K562 (cell line): ENCODE data around the gene NEXN. TPM values are rescaled to one million over a fixed set of nuclear protein-coding genes. Genes with fewer than 3 reads are reported as not detected.

Experiments used
- ATAC-seq: fragments of 200-7000 bp; cut with Tn5 transposase; 3 replicates; pipeline ENCODE4 v1.9.1; 2020; ENCODE audit warnings: moderate library complexity
- BruUV-seq: library from RNA; stranded (reverse); fragments of 400-500 nt; replicated peaks from 2 replicates; lab custom pipeline; 2021; lab: Mats Ljungman, UMichigan
- CTCF ChIA-PET: fragments of 300-600 bp; formaldehyde crosslinking; extraction: SDS; loops from one replicate; lab custom pipeline; 2021; ENCODE audit warnings: low intra/inter-chr PET ratio; lab: Yijun Ruan, JAX
- POLR2A ChIA-PET: fragments of 300-600, 350-650 bp; sonication (Branson Sonifier 250); formaldehyde crosslinking; extraction: SDS; loops from one replicate; lab custom pipeline; 2021; ENCODE audit warnings: antibody characterized with exemption, inconsistent platforms; lab: Yijun Ruan, JAX
- DNase-seq, 4 experiments: peaks; one replicate each; pipeline versions ENCODE4 v3.0.0 to v3.0.0-alpha.2; 2011 to 2018; ENCODE audit warnings: low spot score in 3 of 4, mixed read lengths in 3 of 4; ENCODE audit errors: extremely low read depth in 1 of 4
- FAIRE-seq: peaks from 2 replicates; lab custom pipeline; 2011; peaks lifted over from hg19 to GRCh38; lab: Jason Lieb, UNC
- H2AFZ ChIP-seq: 2 replicates; pipeline ENCODE4 v1.6.0; 2011; ENCODE audit warnings: low read depth, low read length, control low read depth, inconsistent platforms
- H3K27ac ChIP-seq: fragments of 200-600 bp; 3 replicates; pipeline ENCODE4 v1.8.0; 2011; ENCODE audit warnings: low read depth, mild to moderate bottlenecking, control low read depth, inconsistent platforms, low read length, moderate library complexity, mixed read lengths; ENCODE audit errors: extremely low read depth
- H3K27me3 ChIP-seq, 2 experiments: fragments of 300-600 bp in 1 of 2; 2 replicates in 1 of 2; 3 replicates in 1 of 2; pipeline versions ENCODE4 v1.6.0 to v1.8.0; 2011; ENCODE audit warnings: inconsistent platforms in 2 of 2, low read length in 2 of 2, mild to moderate bottlenecking in 1 of 2, mixed read lengths in 1 of 2, moderate library complexity in 1 of 2; ENCODE audit not compliant: control insufficient read depth in 2 of 2, insufficient read depth in 2 of 2
- H3K36me3 ChIP-seq: fragments of 300-600 bp; 3 replicates; pipeline ENCODE4 v1.8.0; 2011; ENCODE audit warnings: mild to moderate bottlenecking, low read length, inconsistent platforms; ENCODE audit not compliant: control insufficient read depth, insufficient read depth
- H3K4me1 ChIP-seq, 2 experiments: fragments of 200-600 bp in 1 of 2; replicated peaks in 1 of 2; 2 replicates in 1 of 2; 3 replicates in 1 of 2; pipeline versions ENCODE4 v1.5.1 to v1.8.0; 2011; ENCODE audit warnings: inconsistent platforms in 2 of 2, low read length in 2 of 2, mild to moderate bottlenecking in 1 of 2, mixed read lengths in 1 of 2, moderate library complexity in 1 of 2; ENCODE audit not compliant: control insufficient read depth in 2 of 2, insufficient read depth in 2 of 2
- H3K4me2 ChIP-seq: 2 replicates; pipeline ENCODE4 v1.6.1; 2011; ENCODE audit warnings: low read length, control low read depth, inconsistent platforms, mixed read lengths; ENCODE audit not compliant: insufficient read depth
- H3K4me3 ChIP-seq: fragments of 200-600 bp; sonication (generic), shearing (Covaris generic); 2 replicates; pipeline ENCODE4 v1.5.1; 2016; ENCODE audit warnings: control low read depth, inconsistent platforms
- H3K79me2 ChIP-seq: fragments of 200-600 bp; 3 replicates; pipeline ENCODE4 v1.8.0; 2011; ENCODE audit warnings: low read length, inconsistent platforms; ENCODE audit not compliant: control insufficient read depth, insufficient read depth
- H3K9ac ChIP-seq, 2 experiments: 2 replicates each; pipeline versions ENCODE4 v1.6.0 to v1.6.1; 2011; ENCODE audit warnings: low read depth in 2 of 2, low read length in 2 of 2, control low read depth in 1 of 2, inconsistent platforms in 1 of 2, mild to moderate bottlenecking in 1 of 2, mixed read lengths in 1 of 2; ENCODE audit not compliant: insufficient read depth in 1 of 2
- H3K9me1 ChIP-seq: one replicate; pipeline ENCODE4 v1.6.0; 2011; ENCODE audit warnings: inconsistent platforms, mild to moderate bottlenecking, low read length, moderate library complexity; ENCODE audit not compliant: control insufficient read depth, insufficient read depth
- H3K9me3 ChIP-seq: replicated peaks from 2 replicates; pipeline ENCODE4 v1.5.1; 2011; ENCODE audit warnings: low read depth, low read length, inconsistent platforms; ENCODE audit not compliant: control insufficient read depth, insufficient read depth
- H4K20me1 ChIP-seq: replicated peaks from 2 replicates; pipeline ENCODE4 v1.6.1; 2011; ENCODE audit warnings: low read length, inconsistent platforms, mixed read lengths; ENCODE audit not compliant: control insufficient read depth, insufficient read depth
- DACH1 ChIP-seq: fragments of 450-650 bp; IDR thresholded peaks from 2 replicates; pipeline ENCODE4 v1.6.1; 2018; ENCODE audit not compliant: partially characterized antibody
- DMBX1 ChIP-seq: fragments of 250-450 bp; sonication (Bioruptor Pico); IDR thresholded peaks from 2 replicates; pipeline ENCODE4 v1.8.0; 2022; ENCODE audit warnings: inconsistent platforms, mild to moderate bottlenecking, moderate library complexity, borderline replicate concordance
- EZH2 ChIP-seq: IDR thresholded peaks from 2 replicates; pipeline ENCODE4 v1.6.1; 2012; ENCODE audit warnings: low read depth, mild to moderate bottlenecking, inconsistent platforms, low read length, borderline replicate concordance
- HDGF ChIP-seq: fragments of 450-650 bp; IDR thresholded peaks from 2 replicates; pipeline ENCODE4 v1.6.1; 2016
- HLTF ChIP-seq: fragments of 450-650 bp; IDR thresholded peaks from 2 replicates; pipeline ENCODE4 v1.6.1; 2016
- HMGXB4 ChIP-seq: sonication (generic); formaldehyde crosslinking; IDR thresholded peaks from 2 replicates; pipeline ENCODE4 v1.8.1; 2023; ENCODE audit warnings: mild to moderate bottlenecking, missing genetic modification reagents
- IRF2 ChIP-seq: sonication (generic); formaldehyde crosslinking; IDR thresholded peaks from 2 replicates; pipeline ENCODE4 v1.8.1; 2022; ENCODE audit warnings: mild to moderate bottlenecking, missing genetic modification reagents
- KAT8 ChIP-seq: fragments of 450-650 bp; IDR thresholded peaks from 2 replicates; pipeline ENCODE4 v1.6.1; 2016; ENCODE audit warnings: low read depth, mild to moderate bottlenecking
- MTF1 ChIP-seq: fragments of 250-450 bp; sonication (Bioruptor Pico); IDR thresholded peaks from 2 replicates; pipeline ENCODE4 v1.9.0; 2021; ENCODE audit warnings: moderate library complexity, mild to moderate bottlenecking, inconsistent platforms, borderline replicate concordance
- NR1H2 ChIP-seq: sonication (generic); formaldehyde crosslinking; IDR thresholded peaks from 2 replicates; pipeline ENCODE4 v1.4.0; 2020; ENCODE audit warnings: mild to moderate bottlenecking, missing genetic modification reagents
- POLR2H ChIP-seq: IDR thresholded peaks from 2 replicates; pipeline ENCODE4 v1.6.1; 2016; ENCODE audit warnings: missing genetic modification characterization, low read depth, mild to moderate bottlenecking, control low read depth, missing compliant biosample characterization, moderate library complexity
- PTRF ChIP-seq: fragments of 450-650 bp; IDR thresholded peaks from 2 replicates; pipeline ENCODE4 v1.6.1; 2016; ENCODE audit warnings: mild to moderate bottlenecking, missing genetic modification characterization, missing compliant biosample characterization
- RFX1 ChIP-seq: fragments of 450-650 bp; IDR thresholded peaks from 2 replicates; pipeline ENCODE4 v1.6.1; 2016; ENCODE audit warnings: mild to moderate bottlenecking, moderate library complexity
- RUNX1 ChIP-seq: sonication (generic); IDR thresholded peaks from 2 replicates; pipeline ENCODE4 v1.6.1; 2016; ENCODE audit warnings: antibody characterized with exemption, low read depth
- TFAP4 ChIP-seq: sonication (generic); formaldehyde crosslinking; IDR thresholded peaks from 2 replicates; pipeline ENCODE4 v1.8.0; 2022; ENCODE audit warnings: missing genetic modification reagents, mild to moderate bottlenecking, moderate library complexity, borderline replicate concordance
- TRIM28 ChIP-seq: fragments of 450-650 bp; IDR thresholded peaks from 2 replicates; pipeline ENCODE4 v1.6.1; 2017
- ZNF311 ChIP-seq: fragments of 250-450 bp; sonication (Bioruptor Pico); IDR thresholded peaks from 2 replicates; pipeline ENCODE4 v1.4.0; 2020; ENCODE audit warnings: mild to moderate bottlenecking, moderate library complexity
- ZNF41 ChIP-seq: fragments of 250-450 bp; sonication (Bioruptor Pico); conservative IDR thresholded peaks from 2 replicates; pipeline ENCODE4 v1.4.0; 2020; ENCODE audit warnings: mild to moderate bottlenecking
- WGBS: fragments of 100-300 bp; shearing (Covaris generic); methylation state at CpG from one replicate; pipeline ENCODE4 v1.1.6; 2016; ENCODE audit warnings: low coverage, mixed read lengths; ENCODE audit not compliant: insufficient coverage; ENCODE audit errors: missing lambda C conversion rate; 5-methylcytosine and 5-hydroxymethylcytosine counted together
- in situ Hi-C: fragments of 300-500 bp; cut with MboI; formaldehyde crosslinking; loops from 4 replicates; pipeline ENCODE4 v1.15.0; 2018; ENCODE audit warnings: inconsistent platforms, mixed read lengths
- intact Hi-C: fragments of 100-400 bp; cut with micrococcal nuclease; formaldehyde crosslinking; loops from 2 replicates; pipeline ENCODE4 v1.14.2; 2022
- polyA plus RNA-seq, 8 experiments: library from polyadenylated mRNA; depleted of rRNA in 4 of 8; stranded (reverse) in 5 of 8; unstranded in 3 of 8; fragments of >200 nt; fragmentation: Nextera tagmentation in 2 of 8; fragmentation: Illumina TruSeq in 1 of 8; extraction: Ambion mirVana in 2 of 8; extraction: Trizol in 1 of 8; gene quantifications; 2 replicates each; pipeline versions ENCODE4 v1.2.1 to v1.2.3, GENCODE V29; 2011 to 2014; ENCODE audit warnings: inconsistent platforms in 1 of 8, missing spikeins in 1 of 8
- total RNA-seq, 7 experiments: library from RNA; depleted of rRNA in 6 of 7; stranded (reverse); fragments of >200 nt in 6 of 7; fragmentation: Illumina TruSeq in 2 of 7; extraction: Trizol in 2 of 7; gene quantifications; 2 replicates each; pipeline versions ENCODE4 v1.2.1 to v1.2.3, GENCODE V29; 2011 to 2021; ENCODE audit warnings: low replicate concordance in 1 of 7
- TF ChIP-seq, protein P1 (sequence below): fragments of 450-650 bp; IDR thresholded peaks from 2 replicates; pipeline ENCODE4 v1.6.1; 2016; ENCODE audit warnings: borderline replicate concordance
- TF ChIP-seq, protein P2 (sequence below): fragments of 250-450 bp; sonication (Bioruptor Pico); IDR thresholded peaks from 2 replicates; pipeline ENCODE4 v1.8.0; 2021; ENCODE audit warnings: moderate library complexity, mild to moderate bottlenecking, inconsistent platforms

Gene NEXN
- total and polyA plus RNA-seq, 9 of the 15 experiments (the other 6 are each of a cell fraction or from before 2014, with no cell fraction given) = 0.18 to 1.8 (median 0.76) TPM

- TF ChIP-seq, protein P1, sequence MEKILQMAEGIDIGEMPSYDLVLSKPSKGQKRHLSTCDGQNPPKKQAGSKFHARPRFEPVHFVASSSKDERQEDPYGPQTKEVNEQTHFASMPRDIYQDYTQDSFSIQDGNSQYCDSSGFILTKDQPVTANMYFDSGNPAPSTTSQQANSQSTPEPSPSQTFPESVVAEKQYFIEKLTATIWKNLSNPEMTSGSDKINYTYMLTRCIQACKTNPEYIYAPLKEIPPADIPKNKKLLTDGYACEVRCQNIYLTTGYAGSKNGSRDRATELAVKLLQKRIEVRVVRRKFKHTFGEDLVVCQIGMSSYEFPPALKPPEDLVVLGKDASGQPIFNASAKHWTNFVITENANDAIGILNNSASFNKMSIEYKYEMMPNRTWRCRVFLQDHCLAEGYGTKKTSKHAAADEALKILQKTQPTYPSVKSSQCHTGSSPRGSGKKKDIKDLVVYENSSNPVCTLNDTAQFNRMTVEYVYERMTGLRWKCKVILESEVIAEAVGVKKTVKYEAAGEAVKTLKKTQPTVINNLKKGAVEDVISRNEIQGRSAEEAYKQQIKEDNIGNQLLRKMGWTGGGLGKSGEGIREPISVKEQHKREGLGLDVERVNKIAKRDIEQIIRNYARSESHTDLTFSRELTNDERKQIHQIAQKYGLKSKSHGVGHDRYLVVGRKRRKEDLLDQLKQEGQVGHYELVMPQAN = no peak
- no peak for TF ChIP-seq PTRF (tag)
- no peak for TF ChIP-seq EZH2
These were observed 67.3 kb downstream of the NEXN start (continued) for GRCh38 chr1:77955709-77956108.

GRCh38 chr1:77956464-77956863, 68.0 kb downstream of the NEXN start:
- no TSS peak for BruUV-seq
- ATAC-seq (no peak; the same call in 2 of the 3 replicates), DNase-seq (no peak), FAIRE-seq (no peak)
- Histone ChIP-seq H3K9me1 (no peaks in the 10 kb centered on the region), H3K4me2 (no peak overlapping the region), H3K9me3 (no peaks in the 10 kb centered on the region), H3K27me3 (no peaks in the 10 kb centered on the region), H3K4me3 (no peak overlapping the region), H3K4me1 (no peaks in the 10 kb centered on the region), H3K36me3 (peaks cover 99% of the 10 kb centered on the region), H4K20me1 (no peaks in the 10 kb centered on the region), H3K9ac (no peak overlapping the region), H3K79me2 (peaks cover 26% of the 10 kb centered on the region; the same call in 2 of the 3 replicates), H2AFZ (no peak overlapping the region), H3K27ac (no peak overlapping the region)
- in situ Hi-C loops = no loop called here
- ChIA-PET POLR2A (interaction anchor here (1.1 to 2.8 kb wide), 8 partner anchors 8 to 48 kb away, joined by 5 to 13 read pairs (median 8); partner anchors contain the start of genes DNAJB4 and FUBP1), CTCF (interaction anchor here (1.1 kb wide), 1 partner anchor 157 kb away, joined by 3 read pairs; no protein-coding TSS in a partner anchor)
- intact Hi-C loops = no loop called here
- TF ChIP-seq ZNF311 (CRISPR knock-in tag) = no peak
- TF ChIP-seq KAT8 = no peak
- TF ChIP-seq ZNF41 = no peak
- no peak for TF ChIP-seq DACH1
- TF ChIP-seq RFX1 = no peak
- TF ChIP-seq RUNX1 = no peak
- TF ChIP-seq HDGF = no peak
- no peak for TF ChIP-seq DMBX1 (CRISPR knock-in tag)
- no peak for TF ChIP-seq TRIM28
- no peak for TF ChIP-seq MTF1
- TF ChIP-seq NR1H2 (CRISPR knock-in tag) = no peak
- no peak for TF ChIP-seq HLTF
- no peak for TF ChIP-seq IRF2
- TF ChIP-seq, protein P2, sequence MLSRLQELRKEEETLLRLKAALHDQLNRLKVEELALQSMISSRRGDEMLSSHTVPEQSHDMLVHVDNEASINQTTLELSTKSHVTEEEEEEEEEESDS (CRISPR knock-in tag) = no peak
- TF ChIP-seq TFAP4 (CRISPR knock-in tag) = no peak
- TF ChIP-seq POLR2H = no peak
- TF ChIP-seq HMGXB4 (CRISPR knock-in tag) = no peak
- 97% methylated on average over 3 of the region's 3 CpGs for WGBS
